HG02884 (cell line): ENCODE data around the gene GRM8.

ENCODE experiments used
- ATAC-seq: cut with Tn5 transposase; IDR thresholded peaks from one replicate; pipeline ENCODE4 v1.9.1; 2021; ENCODE audit warnings: mild to moderate bottlenecking, moderate library complexity; ENCODE audit not compliant: unreplicated experiment

GRM8 gene

DNA sequence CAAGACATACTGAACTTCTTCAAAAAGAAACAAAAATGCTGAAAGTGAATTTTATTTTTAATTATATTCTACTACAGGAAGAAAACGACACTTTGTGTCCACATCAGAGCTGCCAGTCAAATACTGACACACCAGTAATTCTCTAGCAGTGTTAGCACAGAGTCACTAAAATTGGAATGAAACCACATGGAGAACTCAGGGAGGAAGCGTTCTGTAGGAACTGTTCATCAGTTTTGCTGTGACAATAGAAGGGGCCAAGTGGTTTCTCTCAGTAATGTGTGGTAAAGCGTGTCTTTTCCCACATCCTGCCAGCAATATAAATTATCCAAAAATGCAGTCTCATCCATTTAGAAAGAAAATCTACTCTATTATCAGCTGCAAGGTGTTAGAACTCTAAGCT, 683.3 kb downstream of the GRM8 start:
- no peak for ATAC-seq

DNA sequence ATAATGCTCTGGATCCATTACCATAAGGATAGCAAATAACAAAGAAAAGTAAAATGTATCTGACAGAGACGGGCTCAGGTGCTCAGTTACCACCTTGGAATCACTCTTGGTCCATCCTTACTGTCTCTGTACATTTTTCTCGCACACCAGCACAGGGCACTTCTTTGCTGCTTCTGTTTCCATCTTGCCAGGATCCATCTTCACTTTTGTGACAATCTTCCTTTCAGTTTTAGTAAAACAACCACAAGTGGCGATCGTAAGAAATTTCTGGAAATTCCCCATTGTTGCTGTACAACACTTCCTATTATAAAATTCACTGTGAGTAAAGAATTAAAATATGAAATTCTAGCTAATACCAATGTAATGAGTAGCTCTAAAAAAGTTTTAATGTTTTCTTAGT, 695.5 kb downstream of the GRM8 start:
- no peak for ATAC-seq

DNA sequence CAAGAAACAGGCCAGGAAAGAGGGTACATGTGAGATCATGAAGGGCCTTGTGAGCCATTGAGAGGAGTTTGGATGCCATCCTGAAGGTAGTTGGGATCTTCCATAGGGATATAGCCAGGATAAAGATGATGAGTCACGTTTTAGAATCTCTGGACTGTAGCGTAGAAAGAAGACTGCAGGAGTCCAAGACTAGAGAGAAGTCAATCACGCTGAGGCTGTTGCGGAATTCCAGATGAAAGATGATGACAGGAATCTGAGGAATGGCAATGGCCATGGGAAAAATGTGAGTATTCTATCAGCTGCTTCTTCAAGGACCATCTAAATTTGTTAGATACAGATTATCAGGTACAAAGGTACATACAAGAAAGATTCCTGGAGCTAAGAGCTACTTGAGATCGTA, 711.3 kb downstream of the GRM8 start:
- no peak for ATAC-seq

DNA sequence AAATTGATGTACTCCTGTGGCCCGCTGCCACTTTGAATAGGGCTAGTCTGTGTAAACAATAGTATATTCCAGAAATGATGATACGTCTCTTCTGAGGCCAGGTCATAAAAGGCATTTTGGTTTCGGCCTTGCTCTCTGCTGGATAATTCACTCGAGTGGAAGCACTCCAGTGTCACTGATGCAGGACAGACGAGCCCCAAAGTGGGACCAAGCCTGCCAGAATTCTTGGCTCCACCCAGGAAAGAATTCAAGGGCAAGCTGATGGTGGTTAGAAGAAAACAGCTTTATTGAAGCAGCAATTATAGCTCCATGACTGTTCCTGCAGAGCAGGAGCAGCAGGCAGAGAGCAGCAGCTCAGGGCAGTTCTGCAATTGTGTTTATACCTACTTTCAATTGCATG, 717.6 kb downstream of the GRM8 start:
- ATAC-seq = no peak

DNA sequence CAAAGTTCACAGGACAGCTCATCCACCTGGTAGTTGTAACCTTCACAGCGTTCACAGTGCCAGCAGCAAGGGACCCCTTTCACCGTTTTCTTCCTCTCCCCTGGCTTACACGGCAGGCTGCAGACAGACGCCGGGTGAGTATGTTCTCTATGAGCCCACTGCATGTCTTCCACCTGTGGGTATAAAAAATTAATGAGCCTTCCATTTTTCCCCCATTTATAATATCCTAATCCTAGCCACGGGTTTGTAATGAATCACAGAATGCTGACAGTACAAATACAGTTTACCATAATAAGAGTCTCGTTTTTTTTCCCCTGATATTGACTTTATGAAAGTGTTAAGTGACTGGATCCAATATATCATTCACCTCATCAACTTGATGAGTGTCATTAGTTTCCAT, 719.0 kb downstream of the GRM8 start:
- no peak for ATAC-seq

DNA sequence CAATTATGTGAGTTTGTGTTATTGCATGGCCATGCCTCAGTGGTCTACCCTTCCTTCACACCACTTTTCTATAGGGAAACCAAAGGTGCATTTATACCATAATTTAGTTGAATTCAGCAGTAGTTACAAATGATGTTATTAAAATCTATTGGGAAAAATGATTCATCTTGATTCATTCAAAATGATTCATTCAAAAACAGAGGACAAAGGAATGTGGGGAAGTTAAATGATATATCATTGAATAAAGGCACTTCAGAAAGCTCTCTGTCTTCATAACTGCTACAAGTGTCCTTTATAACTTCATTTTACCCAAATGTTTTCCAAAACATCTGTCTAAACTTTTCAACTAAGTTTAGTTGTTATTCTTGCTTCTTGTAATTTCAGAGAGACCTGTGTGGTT, 722.9 kb downstream of the GRM8 start:
- ATAC-seq = no peak

DNA sequence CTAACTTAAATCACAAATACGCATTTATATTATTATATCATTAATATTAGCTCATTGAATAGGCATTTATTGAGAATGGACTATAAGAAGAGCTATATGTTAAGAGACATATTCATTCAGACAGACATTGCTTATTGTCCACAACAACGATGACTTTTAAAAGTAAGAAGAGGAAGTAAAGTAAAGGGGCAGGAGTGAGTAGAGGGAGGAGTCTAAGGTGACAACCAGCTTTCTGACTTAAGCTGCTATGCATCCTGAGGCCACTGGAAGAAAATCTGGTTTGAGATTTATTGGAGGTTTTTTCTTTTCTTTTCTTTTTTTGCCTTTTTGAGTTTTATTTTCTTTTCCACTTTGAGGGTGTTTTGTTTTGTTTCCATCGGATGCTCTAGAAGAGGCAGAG, 723.5 kb downstream of the GRM8 start:
- no peak for ATAC-seq

DNA sequence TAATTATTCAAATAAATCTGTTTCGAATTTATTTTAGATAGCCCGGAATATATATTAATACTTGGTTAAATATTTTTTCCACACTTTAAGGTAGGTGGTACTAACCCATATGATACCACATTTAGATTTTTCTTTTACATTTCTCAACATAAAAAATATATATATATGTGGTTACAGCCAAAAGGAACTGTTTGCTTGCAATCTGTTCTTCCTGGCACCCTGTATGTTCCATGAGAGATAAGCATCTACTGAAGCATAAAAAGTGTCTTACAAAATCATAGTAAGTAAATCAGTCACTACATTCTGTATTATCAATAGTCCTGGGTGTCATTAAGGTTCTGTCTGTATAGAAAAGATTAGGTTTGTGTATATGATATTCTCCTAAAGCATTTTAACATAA, 726.8 kb downstream of the GRM8 start:
- no peak for ATAC-seq

DNA sequence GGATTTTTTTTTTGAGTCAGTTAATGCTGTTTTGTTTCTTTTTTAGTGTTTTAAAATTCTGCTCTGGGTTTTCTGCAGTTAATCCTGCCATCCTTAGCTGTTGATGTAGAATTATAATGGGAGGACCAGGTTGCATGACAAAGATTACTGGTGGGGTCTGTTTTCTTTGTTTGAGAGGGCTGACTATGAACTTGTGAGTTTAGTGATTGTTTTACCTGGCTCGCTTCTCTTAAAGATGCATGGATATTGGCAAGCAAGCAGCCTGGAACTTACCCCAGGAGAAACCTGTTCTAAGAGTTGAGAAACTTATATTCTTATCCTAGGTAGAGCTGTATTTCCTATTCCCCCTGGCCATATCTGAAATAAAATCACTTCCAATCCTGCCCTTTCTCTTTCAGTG, 727.8 kb downstream of the GRM8 start:
- no peak for ATAC-seq

DNA sequence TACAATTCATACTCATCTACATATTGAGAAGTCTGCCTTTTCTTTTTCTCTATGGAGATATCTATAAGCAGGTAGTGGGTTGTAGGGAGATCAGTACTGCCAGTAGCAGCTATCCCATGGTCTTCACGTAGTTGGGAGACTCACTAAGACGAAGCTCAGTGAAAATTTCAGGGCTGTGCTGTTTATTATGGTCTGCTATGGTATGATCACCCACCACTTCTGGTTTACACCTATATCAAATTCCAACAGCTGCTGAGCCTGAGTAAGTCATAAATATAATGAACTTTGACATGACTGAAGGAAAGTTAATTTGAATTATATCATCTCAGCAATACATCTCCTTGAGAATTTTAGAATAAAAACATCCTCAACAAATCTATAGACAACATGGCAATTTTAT, 741.7 kb downstream of the GRM8 start:
- no peak for ATAC-seq

DNA sequence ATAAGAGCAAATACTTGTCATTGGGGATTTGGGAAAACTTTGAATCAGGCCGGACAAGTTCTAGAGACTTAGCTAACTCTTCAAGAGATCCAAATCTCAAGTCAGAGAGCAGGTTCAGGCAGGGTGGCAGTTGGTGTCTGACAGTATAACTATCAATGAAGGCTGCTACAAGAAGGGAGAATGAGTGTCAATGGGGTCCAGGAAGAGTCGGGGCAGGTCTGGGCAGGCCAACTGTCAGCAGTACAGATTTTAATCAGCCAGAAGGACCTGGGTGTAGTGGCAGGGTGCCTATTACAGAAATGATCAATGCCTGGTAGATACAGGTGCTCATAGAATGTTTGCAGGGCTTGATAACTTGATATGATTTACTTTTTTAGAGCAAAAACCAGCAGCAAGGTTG, 751.1 kb downstream of the GRM8 start:
- ATAC-seq = no peak

DNA sequence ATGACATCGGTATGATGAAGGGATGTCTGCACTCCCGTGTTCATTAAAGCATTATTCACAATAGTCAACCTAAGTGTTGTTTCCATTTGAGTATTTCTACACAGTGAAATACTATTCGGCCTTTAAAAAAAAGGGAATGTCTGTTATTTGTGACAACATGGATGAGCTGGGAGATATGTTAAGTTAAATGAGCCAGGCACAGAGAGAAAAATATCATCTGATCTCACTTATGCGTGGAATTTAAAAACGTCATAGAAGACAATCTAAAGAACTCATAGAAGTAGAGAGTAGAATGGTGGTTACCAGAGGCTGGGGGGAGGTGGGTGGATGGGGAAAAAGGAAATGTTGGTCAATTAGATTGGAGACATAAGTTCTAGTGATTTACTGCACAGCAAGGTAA, 753.3 kb downstream of the GRM8 start:
- ATAC-seq = no peak

DNA sequence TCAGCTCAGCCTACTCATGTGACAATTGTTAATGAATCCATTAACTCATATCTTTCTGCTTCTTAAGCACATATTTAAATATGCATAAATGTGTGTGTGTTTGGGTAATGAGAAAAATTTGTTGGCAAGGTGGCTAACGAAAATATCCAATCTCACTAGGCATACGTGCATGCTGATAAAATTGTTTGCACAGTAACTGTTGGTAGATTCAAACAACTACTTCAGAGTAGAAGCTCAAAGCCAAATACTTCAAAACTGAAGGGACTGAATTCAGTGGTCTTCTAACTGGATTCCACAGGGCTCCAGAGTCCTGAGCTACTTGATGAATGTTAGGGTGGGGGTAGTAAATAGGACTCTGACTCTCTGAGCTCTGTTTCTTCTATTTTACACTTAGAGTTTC, 757.0 kb downstream of the GRM8 start:
- ATAC-seq = no peak

DNA sequence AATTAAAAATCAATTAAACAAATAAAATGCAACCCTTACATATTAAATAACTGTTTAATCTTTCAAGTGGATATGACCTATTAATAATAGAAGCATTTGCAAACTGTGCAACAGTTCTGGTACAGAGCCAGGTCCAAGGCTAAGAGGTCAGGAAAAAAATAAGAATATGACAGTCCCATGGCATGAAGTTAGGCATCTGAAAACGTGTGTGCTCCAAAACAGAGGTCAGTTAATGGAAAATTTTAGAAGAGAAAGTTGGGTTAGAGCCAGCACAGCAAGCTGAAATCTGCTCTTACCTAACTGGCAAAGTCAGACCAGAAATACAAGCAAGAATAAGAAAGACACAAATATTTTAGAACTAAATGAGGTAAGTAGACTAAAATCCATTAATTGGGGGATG, 757.7 kb downstream of the GRM8 start:
- ATAC-seq = no peak

DNA sequence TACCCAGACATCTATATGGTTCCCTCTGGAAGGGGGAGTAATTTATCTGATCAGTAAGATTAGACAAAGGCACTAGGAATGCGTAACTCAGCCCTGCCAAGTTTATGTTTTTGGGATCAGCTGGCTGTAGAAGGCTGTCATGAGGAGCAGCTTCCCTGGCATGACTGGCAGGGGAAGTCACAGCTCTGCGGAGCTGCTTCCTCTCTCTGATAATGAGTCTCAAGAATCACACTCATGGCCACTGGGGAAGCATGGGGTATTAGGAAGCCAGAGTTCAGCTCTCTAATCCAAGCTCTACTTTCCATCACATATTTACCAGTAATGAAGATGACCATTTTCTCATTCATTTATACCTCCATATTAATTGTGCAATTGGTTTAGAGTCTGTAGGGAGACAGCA, 758.9 kb downstream of the GRM8 start:
- no peak for ATAC-seq

DNA sequence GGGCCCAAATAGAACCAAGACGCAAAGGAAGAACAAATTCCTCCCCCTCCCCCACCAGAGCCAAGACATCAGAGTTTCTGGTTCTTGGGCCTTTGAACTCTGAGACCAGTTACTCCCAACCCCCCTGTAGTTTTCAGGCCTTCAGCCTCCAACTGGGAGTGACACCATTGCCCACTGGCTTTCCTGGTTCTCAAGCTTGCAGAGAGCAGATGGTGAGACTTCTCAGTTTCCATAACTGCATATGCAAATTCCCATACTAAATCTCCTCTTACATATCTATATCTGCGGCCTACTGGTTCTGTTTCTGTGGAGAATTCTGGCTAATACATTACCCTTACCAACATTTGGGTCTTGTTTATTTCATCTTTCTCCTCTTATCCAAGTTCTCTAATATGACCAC, 762.9 kb downstream of the GRM8 start:
- ATAC-seq = no peak

DNA sequence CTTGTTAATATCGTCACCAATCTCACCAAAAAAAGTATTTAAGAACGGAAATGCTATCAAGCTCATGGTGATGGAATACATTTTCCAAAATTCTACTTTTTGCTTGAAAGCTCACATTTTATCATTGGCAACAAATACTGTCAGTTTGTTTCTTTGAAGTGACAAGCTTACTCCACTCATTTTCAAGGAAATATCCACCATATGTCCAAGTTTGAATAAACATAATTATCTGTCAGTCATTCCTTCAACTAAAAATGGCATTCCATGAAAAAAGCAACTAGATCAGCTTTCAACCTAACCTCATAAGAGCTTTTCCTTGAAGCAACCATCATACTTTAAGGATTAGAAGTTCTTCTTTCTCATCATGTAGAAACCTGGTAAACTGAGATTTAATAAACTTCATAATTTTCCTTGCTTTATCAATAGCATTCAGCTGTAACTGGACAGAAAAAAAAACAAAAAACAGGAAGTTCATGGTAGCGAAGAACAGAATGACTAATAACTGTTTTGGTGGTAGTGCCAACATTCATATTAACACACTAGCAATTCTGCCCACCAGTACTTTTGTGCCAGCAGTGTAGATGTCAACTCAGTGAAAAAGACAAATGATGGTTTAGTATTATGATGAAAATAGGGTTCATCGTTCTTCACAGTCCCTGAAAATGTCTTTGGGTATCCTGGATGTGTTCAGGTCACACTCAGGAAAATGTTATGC, 764.9 kb downstream of the GRM8 start:
- no peak for ATAC-seq

DNA sequence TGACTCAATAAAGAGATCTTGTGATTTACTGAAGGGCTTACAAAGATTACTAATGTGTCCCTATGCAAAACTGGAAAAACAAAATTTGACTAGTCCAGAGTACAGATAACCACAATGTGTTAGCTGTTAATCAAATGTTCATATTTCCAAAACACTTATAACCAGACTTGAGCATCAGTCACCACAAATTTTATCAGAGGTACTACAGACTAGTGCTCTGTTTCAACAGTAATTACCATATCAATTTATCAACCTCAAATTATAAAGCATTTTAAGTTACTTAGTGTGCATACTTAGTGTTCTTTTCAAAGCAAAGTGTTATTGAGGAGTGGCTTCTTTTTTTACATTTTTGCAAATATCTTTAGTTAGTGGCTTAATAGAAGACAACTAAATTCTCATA, 765.9 kb downstream of the GRM8 start:
- no peak for ATAC-seq

DNA sequence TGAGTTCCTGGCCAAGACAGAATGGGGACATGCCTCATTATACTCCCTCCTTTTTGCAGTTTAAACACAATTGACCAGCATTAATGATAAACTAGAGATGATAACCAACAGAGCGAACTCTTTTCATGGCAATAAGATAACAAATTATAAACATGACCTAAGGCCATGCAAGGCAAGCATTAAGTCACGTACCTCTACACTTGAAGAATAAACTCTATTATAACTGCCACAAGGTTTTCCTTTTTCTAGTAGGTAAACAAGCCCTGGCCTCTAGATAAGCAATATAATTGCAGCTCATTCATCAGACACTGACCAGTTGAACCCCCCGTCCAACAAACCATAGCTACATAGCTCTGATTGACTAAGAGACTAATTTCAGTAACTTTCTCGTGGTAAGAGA, 767.0 kb downstream of the GRM8 start:
- ATAC-seq = no peak

DNA sequence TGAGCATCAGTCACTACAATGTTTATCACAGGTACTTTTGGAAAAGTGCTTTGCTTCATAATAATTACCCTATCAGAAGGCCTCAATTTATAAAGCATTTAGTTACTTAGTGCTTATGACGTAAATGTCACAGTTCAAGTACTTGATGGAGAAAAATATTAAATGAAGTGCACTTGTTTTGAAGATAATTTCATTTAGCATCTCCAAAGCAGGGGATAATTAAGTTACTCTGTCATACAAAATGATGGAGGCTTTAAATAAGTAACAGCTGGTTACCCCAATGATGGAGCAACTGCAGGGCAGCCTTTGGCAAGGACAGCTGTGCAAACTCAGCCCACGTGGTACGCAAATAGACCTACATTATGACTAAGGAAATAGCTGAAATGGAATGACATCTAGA, 768.8 kb downstream of the GRM8 start:
- ATAC-seq = no peak

DNA sequence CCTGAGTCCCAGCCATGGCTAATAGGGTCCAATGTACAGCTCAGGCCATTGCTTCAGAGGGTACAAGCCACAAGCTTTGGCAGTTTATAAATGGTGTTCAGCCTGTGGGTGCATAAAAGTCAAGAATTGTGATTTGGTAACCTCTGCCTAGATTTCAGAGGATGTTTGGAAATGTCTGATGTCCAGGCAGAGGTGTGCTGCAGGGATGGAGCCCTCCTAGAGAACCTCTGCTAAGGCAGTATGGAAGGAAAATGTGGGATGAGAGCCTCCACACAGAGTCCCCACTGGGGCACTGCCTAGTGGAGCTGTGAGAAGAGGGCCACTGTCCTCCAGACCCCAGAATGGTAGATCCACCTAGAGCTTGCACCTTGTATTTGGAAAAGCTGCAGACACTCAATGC, 779.9 kb downstream of the GRM8 start:
- ATAC-seq = no peak

DNA sequence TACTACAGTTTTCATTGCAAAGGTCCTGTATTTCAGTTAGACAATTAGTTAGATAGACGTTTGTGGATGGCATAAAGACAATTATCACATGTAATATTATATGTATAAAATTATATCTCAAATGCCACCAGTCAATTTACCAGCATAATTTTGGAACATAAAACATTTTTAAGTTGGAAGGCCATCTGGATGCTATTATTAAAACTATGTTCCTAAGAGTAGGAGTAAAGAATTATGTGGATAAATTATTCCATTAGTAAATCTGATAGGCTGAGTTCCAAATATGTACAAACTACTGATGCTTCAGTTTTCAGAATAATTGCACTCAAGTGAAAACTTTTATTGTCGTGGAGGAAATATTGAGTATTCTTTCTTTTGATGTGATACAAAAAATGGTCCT, 790.3 kb downstream of the GRM8 start:
- no peak for ATAC-seq

DNA sequence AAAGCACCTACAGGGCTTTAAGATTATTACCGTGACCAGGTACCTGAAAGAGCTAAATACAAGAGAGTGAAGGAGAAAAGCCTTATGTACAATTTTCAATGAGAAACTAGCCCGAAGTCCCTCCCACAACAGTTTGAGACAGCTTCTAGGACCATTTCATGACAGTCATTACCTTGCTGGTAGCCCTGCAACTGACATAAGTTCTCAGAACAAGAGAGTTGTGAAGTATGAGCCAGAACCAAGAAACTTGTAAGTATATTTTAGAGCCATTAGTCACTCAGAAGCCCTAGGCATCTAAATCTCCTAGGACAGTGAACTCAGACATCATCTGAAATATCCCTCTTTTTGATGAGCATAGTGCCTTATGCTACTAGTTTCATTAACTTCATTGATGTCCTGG, 792.1 kb downstream of the GRM8 start:
- ATAC-seq = no peak

DNA sequence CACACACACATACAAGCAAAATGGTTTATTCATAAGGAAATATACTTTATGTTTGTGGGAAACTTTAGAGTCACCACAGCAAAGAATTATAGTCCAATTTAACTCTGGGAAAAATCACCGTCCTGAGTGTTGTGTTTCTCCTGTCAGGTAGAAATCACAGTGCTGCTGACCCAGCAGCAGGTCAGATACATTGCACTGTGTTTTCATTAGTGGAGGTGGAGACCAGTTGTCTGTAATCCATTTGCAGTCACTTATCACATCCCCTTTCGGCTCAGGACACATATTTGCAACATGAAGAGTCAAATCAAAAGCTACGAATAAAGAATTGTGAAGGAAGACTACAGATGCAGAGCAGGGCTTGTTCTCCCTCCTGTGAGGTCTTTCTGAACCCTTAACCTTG, 799.6 kb downstream of the GRM8 start:
- no peak for ATAC-seq
